WTC11 (cell line): ENCODE data around the gene NLE1. TPM values are rescaled to one million over a fixed set of nuclear protein-coding genes. Genes with fewer than 3 reads are reported as not detected.
"Not testable (repeated sequence)": the region's sequence is repeated elsewhere in the genome, so short reads cannot be mapped to it uniquely, and the experiment has no call there.

ENCODE experiments used
- ATAC-seq: fragments of 200-7000 bp; cut with Tn5 transposase; 2 replicates; pipeline ENCODE4 v1.10.0; 2021; ENCODE audit warnings: mild to moderate bottlenecking, moderate library complexity
- CTCF ChIA-PET: fragments of 300-600 bp; sonication (Branson Sonifier 250); formaldehyde crosslinking; loops from one replicate; lab custom pipeline; 2021; ENCODE audit warnings: antibody characterized with exemption; lab: Charles Lee
- POLR2A ChIA-PET: fragments of 350-600 bp; sonication (Branson Sonifier 250); formaldehyde crosslinking; loops from one replicate; lab custom pipeline; 2021; ENCODE audit warnings: antibody characterized with exemption; lab: Charles Lee
- DNase-seq: peaks from one replicate; pipeline ENCODE4 v3.0.0; 2021; ENCODE audit warnings: low spot score
- H3K27ac Mint-ChIP-seq: 2 replicates; pipeline ENCODE4 v1.8.0; 2021; ENCODE audit warnings: mixed read lengths
- H3K27me3 Mint-ChIP-seq: 2 replicates; pipeline ENCODE4 v1.8.0; 2021; ENCODE audit warnings: low read depth, mild to moderate bottlenecking, moderate library complexity, mixed read lengths
- H3K36me3 Mint-ChIP-seq: 2 replicates; pipeline ENCODE4 v1.8.0; 2021; ENCODE audit warnings: mixed read lengths
- H3K4me1 Mint-ChIP-seq: 2 replicates; pipeline ENCODE4 v1.8.0; 2022; ENCODE audit warnings: mixed read lengths
- H3K4me3 Mint-ChIP-seq: 2 replicates; pipeline ENCODE4 v1.8.0; 2021; ENCODE audit warnings: mild to moderate bottlenecking, moderate library complexity, mixed read lengths
- H3K9me3 Mint-ChIP-seq: 2 replicates; pipeline ENCODE4 v1.8.0; 2021; ENCODE audit warnings: mixed read lengths
- GRHL2 ChIP-seq: fragments of 250-450 bp; sonication (Bioruptor Pico); IDR thresholded peaks from 2 replicates; pipeline ENCODE4 v1.8.0; 2022; ENCODE audit warnings: mild to moderate bottlenecking, moderate library complexity; ENCODE audit not compliant: insufficient replicate concordance, severe bottlenecking
- NR2C2 ChIP-seq: sonication (generic); formaldehyde crosslinking; IDR thresholded peaks from 2 replicates; pipeline ENCODE4 v1.8.0; 2022; ENCODE audit warnings: mild to moderate bottlenecking, missing genetic modification reagents
- RORB ChIP-seq: fragments of 250-450 bp; sonication (Bioruptor Pico); IDR thresholded peaks from 2 replicates; pipeline ENCODE4 v1.9.0; 2021; ENCODE audit warnings: mild to moderate bottlenecking
- SP1 ChIP-seq: sonication (generic); formaldehyde crosslinking; conservative IDR thresholded peaks from 2 replicates; pipeline ENCODE4 v1.8.1; 2022; ENCODE audit warnings: missing genetic modification reagents
- ZNF121 ChIP-seq: sonication (generic); formaldehyde crosslinking; IDR thresholded peaks from 2 replicates; pipeline ENCODE4 v1.8.0; 2023; ENCODE audit warnings: missing genetic modification reagents
- ZNF138 ChIP-seq: sonication (generic); formaldehyde crosslinking; conservative IDR thresholded peaks from 2 replicates; pipeline ENCODE4 v1.8.1; 2022; ENCODE audit warnings: mild to moderate bottlenecking, moderate library complexity, missing genetic modification reagents
- ZNF416 ChIP-seq: fragments of 250-450 bp; sonication (Bioruptor Pico); IDR thresholded peaks from 2 replicates; pipeline ENCODE4 v1.9.0; 2021; ENCODE audit warnings: mild to moderate bottlenecking, inconsistent platforms
- total RNA-seq: library from RNA; stranded (reverse); gene quantifications from 3 replicates; pipeline ENCODE4 v1.2.3, GENCODE V29; 2021
- TF ChIP-seq, protein P1 (sequence below): sonication (generic); formaldehyde crosslinking; IDR thresholded peaks from 2 replicates; pipeline ENCODE4 v1.8.0; 2022; ENCODE audit warnings: mild to moderate bottlenecking, missing genetic modification reagents
- TF ChIP-seq, protein P2 (sequence below): sonication (generic); formaldehyde crosslinking; IDR thresholded peaks from 2 replicates; pipeline ENCODE4 v1.8.1; 2023; ENCODE audit warnings: mild to moderate bottlenecking, moderate library complexity, missing genetic modification reagents
- TF ChIP-seq, protein P3 (sequence below): sonication (generic); formaldehyde crosslinking; IDR thresholded peaks from 2 replicates; pipeline ENCODE4 v1.8.0; 2023; ENCODE audit warnings: missing genetic modification reagents, mild to moderate bottlenecking, borderline replicate concordance
- TF ChIP-seq, protein P4 (sequence below): sonication (generic); formaldehyde crosslinking; IDR thresholded peaks from 2 replicates; pipeline ENCODE4 v1.8.1; 2023; ENCODE audit warnings: mild to moderate bottlenecking, missing genetic modification reagents
- TF ChIP-seq, protein P5 (sequence below): fragments of 250-450 bp; sonication (Bioruptor Pico); IDR thresholded peaks from 2 replicates; pipeline ENCODE4 v1.9.0; 2021; ENCODE audit warnings: mild to moderate bottlenecking
- TF ChIP-seq, protein P6 (sequence below): sonication (generic); formaldehyde crosslinking; IDR thresholded peaks from 2 replicates; pipeline ENCODE4 v1.8.0; 2022; ENCODE audit warnings: mild to moderate bottlenecking, missing genetic modification reagents

The NLE1 gene
- total RNA-seq, 1 experiment from 2014 or later, result 52.2 TPM

DNA sequence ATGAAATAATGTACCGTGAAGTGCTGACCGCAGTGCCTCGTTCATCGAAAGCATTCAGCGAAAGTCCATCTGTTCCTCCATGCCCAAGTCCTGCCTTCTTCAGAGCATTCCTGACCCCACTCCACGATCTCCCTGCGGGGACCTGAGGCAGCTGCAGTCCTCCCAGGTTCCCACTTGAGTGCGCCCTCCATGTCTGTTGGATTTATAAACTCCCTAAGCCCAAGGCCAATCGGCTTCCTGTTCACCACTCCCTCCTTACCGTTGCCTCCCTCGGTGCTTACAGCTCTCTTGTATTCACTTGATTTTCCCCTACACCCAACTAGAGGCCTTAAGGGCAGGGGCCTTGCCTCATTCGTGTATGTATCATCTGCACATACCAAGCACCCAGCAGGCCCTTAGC lies 25.3 kb downstream of the NLE1 start (continued):
- TF ChIP-seq, protein P1, sequence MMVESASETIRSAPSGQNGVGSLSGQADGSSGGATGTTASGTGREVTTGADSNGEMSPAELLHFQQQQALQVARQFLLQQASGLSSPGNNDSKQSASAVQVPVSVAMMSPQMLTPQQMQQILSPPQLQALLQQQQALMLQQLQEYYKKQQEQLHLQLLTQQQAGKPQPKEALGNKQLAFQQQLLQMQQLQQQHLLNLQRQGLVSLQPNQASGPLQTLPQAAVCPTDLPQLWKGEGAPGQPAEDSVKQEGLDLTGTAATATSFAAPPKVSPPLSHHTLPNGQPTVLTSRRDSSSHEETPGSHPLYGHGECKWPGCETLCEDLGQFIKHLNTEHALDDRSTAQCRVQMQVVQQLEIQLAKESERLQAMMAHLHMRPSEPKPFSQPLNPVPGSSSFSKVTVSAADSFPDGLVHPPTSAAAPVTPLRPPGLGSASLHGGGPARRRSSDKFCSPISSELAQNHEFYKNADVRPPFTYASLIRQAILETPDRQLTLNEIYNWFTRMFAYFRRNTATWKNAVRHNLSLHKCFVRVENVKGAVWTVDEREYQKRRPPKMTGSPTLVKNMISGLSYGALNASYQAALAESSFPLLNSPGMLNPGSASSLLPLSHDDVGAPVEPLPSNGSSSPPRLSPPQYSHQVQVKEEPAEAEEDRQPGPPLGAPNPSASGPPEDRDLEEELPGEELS (CRISPR knock-in tag), result no peak

DNA sequence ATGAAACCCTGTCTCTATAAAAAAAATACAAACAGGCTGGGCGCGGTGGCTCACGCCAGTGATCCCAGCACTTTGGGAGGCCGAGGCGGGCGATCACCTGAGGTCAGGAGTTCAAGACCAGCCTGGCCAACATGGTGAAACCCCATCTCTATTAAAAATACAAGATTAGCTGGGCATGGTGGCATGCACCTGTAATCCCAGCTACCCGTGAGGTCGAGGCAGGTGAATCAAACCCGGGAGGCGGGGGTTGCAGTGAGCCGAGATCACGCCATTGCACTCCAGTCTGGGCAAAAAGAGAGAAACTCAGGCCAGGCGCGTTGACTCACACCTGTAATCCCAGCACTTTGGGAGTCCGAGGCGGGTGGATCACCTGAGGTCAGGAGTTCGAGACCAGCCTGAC lies 31.3 kb downstream of the NLE1 start:
- POLR2A ChIA-PET, result not testable (repeated sequence)
- CTCF ChIA-PET, result interaction anchor here (0.6 to 2.7 kb wide), 2 partner anchors 9 to 21 kb away, joined by 4 to 10 read pairs; partner anchors contain the start of gene RAD51D

DNA sequence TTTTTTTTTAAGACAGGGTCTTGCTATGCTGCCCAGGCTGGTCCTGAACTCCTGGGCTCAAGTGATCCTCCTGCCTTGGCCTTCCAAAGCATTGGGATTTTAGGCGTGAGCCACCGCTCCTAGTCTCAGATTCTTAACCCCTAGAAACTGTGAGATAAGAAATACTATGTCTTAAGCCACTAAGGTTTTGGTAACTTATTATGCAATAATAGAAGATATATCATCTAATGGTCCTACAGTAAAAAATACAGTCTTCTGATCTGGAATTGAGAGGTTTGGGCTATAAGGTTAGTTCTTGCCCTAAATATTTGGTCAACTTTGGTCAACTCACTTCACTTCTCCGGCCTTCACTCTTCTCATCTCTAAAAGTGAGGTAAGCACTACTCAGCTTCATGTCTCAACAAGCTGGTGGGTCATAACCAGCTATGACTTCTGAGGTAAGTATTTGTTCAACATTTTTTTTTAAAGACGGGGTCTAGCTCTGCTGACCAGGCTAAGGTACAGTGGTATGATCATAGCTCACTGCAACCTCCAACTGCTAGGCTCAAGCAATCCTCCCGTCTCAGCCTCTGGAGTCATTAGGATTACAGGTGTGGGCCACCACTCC lies 37.2 kb downstream of the NLE1 start:
- H3K36me3 Mint-ChIP-seq, result peaks cover 22% of the 10 kb centered on the region
- TF ChIP-seq ZNF121, result no peak
- no peak overlapping the region for H3K27ac Mint-ChIP-seq
- ChIA-PET POLR2A (no interaction called here), CTCF (no interaction called here)
- DNase-seq (no peak), ATAC-seq (no peak)
- no peak overlapping the region for H3K4me3 Mint-ChIP-seq
- no peaks in the 10 kb centered on the region for H3K27me3 Mint-ChIP-seq
- no peaks in the 10 kb centered on the region for H3K4me1 Mint-ChIP-seq
- no peaks in the 10 kb centered on the region for H3K9me3 Mint-ChIP-seq

More for the DNA sequence above, 31.3 kb downstream of the NLE1 start:
- not testable (repeated sequence) for H3K9me3 Mint-ChIP-seq, H3K4me3 Mint-ChIP-seq, H3K4me1 Mint-ChIP-seq, ATAC-seq, DNase-seq, H3K27ac Mint-ChIP-seq, H3K27me3 Mint-ChIP-seq
- H3K36me3 Mint-ChIP-seq, result peaks cover 13% of the 10 kb centered on the region

DNA sequence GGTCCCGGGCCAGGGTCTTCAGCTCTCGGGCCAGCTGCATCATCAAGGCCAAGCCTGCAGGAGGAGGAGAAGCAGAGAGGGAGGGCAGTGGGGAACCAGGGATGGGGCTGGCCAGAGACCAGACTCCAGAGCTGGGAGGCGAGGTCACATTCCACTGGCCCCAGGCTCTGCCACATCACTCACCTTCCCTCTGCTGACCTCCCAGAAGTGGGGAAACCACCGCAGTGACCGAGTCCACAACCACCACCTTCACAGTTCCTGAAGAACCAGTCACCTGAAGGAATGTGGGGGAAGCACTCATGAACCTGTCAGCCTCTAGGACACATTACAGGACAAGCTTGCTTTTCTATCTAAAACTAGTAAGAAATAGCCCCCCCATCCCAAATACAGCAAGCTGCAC lies 38.8 kb downstream of the NLE1 start:
- H3K4me1 Mint-ChIP-seq, result no peaks in the 10 kb centered on the region
- no peaks in the 10 kb centered on the region for H3K27me3 Mint-ChIP-seq
- TF ChIP-seq, protein P2, sequence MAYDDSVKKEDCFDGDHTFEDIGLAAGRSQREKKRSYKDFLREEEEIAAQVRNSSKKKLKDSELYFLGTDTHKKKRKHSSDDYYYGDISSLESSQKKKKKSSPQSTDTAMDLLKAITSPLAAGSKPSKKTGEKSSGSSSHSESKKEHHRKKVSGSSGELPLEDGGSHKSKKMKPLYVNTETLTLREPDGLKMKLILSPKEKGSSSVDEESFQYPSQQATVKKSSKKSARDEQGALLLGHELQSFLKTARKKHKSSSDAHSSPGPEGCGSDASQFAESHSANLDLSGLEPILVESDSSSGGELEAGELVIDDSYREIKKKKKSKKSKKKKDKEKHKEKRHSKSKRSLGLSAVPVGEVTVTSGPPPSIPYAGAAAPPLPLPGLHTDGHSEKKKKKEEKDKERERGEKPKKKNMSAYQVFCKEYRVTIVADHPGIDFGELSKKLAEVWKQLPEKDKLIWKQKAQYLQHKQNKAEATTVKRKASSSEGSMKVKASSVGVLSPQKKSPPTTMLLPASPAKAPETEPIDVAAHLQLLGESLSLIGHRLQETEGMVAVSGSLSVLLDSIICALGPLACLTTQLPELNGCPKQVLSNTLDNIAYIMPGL (CRISPR knock-in tag), result no peak
- ChIA-PET CTCF (interaction anchor here (1.2 to 1.8 kb wide), 2 partner anchors 14 to 16 kb away, joined by 5 to 7 read pairs; partner anchors contain the start of gene RAD51D), POLR2A (no interaction called here)
- H3K36me3 Mint-ChIP-seq, result peaks cover 22% of the 10 kb centered on the region
- no peaks in the 10 kb centered on the region for H3K9me3 Mint-ChIP-seq
- no peak for ATAC-seq
- H3K4me3 Mint-ChIP-seq, result no peak overlapping the region
- DNase-seq, result no peak
- H3K27ac Mint-ChIP-seq, result no peak overlapping the region

DNA sequence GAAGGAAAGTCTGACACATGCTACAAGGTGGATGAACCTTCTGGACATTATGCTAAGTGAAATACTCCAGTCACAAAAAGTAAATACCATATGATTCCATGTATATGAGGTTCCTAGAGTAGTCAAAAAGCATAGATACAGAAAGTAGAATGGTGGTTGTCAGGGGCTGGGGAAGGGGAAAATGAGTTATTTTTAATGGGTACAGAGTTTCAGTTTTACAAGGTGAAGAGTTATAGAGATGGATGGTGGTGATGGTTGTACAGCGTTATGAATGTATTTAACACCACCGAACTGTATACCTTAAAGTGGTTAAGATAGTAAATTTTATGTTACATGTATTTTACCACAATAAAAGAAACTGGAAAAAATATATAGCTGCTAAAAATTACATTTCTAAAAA lies 40.4 kb downstream of the NLE1 start:
- Mint-ChIP-seq H3K27ac (no peak overlapping the region), H3K4me3 (no peak overlapping the region), H3K27me3 (no peaks in the 10 kb centered on the region), H3K9me3 (no peaks in the 10 kb centered on the region), H3K36me3 (peaks cover 22% of the 10 kb centered on the region), H3K4me1 (no peaks in the 10 kb centered on the region)
- DNase-seq, result no peak
- ChIA-PET POLR2A (no interaction called here), CTCF (no interaction called here)
- ATAC-seq, result no peak
- no peak for TF ChIP-seq SP1 (CRISPR knock-in tag)
- TF ChIP-seq ZNF416 (CRISPR knock-in tag), result no peak
- TF ChIP-seq, protein P3, sequence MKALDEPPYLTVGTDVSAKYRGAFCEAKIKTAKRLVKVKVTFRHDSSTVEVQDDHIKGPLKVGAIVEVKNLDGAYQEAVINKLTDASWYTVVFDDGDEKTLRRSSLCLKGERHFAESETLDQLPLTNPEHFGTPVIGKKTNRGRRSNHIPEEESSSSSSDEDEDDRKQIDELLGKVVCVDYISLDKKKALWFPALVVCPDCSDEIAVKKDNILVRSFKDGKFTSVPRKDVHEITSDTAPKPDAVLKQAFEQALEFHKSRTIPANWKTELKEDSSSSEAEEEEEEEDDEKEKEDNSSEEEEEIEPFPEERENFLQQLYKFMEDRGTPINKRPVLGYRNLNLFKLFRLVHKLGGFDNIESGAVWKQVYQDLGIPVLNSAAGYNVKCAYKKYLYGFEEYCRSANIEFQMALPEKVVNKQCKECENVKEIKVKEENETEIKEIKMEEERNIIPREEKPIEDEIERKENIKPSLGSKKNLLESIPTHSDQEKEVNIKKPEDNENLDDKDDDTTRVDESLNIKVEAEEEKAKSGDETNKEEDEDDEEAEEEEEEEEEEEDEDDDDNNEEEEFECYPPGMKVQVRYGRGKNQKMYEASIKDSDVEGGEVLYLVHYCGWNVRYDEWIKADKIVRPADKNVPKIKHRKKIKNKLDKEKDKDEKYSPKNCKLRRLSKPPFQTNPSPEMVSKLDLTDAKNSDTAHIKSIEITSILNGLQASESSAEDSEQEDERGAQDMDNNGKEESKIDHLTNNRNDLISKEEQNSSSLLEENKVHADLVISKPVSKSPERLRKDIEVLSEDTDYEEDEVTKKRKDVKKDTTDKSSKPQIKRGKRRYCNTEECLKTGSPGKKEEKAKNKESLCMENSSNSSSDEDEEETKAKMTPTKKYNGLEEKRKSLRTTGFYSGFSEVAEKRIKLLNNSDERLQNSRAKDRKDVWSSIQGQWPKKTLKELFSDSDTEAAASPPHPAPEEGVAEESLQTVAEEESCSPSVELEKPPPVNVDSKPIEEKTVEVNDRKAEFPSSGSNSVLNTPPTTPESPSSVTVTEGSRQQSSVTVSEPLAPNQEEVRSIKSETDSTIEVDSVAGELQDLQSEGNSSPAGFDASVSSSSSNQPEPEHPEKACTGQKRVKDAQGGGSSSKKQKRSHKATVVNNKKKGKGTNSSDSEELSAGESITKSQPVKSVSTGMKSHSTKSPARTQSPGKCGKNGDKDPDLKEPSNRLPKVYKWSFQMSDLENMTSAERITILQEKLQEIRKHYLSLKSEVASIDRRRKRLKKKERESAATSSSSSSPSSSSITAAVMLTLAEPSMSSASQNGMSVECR (CRISPR knock-in tag), result no peak
- TF ChIP-seq, protein P4, sequence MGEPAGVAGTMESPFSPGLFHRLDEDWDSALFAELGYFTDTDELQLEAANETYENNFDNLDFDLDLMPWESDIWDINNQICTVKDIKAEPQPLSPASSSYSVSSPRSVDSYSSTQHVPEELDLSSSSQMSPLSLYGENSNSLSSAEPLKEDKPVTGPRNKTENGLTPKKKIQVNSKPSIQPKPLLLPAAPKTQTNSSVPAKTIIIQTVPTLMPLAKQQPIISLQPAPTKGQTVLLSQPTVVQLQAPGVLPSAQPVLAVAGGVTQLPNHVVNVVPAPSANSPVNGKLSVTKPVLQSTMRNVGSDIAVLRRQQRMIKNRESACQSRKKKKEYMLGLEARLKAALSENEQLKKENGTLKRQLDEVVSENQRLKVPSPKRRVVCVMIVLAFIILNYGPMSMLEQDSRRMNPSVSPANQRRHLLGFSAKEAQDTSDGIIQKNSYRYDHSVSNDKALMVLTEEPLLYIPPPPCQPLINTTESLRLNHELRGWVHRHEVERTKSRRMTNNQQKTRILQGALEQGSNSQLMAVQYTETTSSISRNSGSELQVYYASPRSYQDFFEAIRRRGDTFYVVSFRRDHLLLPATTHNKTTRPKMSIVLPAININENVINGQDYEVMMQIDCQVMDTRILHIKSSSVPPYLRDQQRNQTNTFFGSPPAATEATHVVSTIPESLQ (CRISPR knock-in tag), result no peak
- TF ChIP-seq, protein P5, sequence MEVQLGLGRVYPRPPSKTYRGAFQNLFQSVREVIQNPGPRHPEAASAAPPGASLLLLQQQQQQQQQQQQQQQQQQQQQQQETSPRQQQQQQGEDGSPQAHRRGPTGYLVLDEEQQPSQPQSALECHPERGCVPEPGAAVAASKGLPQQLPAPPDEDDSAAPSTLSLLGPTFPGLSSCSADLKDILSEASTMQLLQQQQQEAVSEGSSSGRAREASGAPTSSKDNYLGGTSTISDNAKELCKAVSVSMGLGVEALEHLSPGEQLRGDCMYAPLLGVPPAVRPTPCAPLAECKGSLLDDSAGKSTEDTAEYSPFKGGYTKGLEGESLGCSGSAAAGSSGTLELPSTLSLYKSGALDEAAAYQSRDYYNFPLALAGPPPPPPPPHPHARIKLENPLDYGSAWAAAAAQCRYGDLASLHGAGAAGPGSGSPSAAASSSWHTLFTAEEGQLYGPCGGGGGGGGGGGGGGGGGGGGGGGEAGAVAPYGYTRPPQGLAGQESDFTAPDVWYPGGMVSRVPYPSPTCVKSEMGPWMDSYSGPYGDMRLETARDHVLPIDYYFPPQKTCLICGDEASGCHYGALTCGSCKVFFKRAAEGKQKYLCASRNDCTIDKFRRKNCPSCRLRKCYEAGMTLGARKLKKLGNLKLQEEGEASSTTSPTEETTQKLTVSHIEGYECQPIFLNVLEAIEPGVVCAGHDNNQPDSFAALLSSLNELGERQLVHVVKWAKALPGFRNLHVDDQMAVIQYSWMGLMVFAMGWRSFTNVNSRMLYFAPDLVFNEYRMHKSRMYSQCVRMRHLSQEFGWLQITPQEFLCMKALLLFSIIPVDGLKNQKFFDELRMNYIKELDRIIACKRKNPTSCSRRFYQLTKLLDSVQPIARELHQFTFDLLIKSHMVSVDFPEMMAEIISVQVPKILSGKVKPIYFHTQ (CRISPR knock-in tag), result no peak
- no peak for TF ChIP-seq RORB
- TF ChIP-seq, protein P6, sequence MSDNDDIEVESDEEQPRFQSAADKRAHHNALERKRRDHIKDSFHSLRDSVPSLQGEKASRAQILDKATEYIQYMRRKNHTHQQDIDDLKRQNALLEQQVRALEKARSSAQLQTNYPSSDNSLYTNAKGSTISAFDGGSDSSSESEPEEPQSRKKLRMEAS (CRISPR knock-in tag), result no peak
- TF ChIP-seq NR2C2 (CRISPR knock-in tag), result no peak
- no peak for TF ChIP-seq GRHL2 (CRISPR knock-in tag)
- TF ChIP-seq ZNF138 (CRISPR knock-in tag), result no peak
